Iris pigment epithelial cell (primary cell): ENCODE results near the gene CFAP141.

Source experiments
- DNase-seq: peaks from one replicate; pipeline ENCODE4 v3.0.0-alpha.2; 2011; ENCODE audit warnings: low read depth

The CFAP141 gene

DNA sequence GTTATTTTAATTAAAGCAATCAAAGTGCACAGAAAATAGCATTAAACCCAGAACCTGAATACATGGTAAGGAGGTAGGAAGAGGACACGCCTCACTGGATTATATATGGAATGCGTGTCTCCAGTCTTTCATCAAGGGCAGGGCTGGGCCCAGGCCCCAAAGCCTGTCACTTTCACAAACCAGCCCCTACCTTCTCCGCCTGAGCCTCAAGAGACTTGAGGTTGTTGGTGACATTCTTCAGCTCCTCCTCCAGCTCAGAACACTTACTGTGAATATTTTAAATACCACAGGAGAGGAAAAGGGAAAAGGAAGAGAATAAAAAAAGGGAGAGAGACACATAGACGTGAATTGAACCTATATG lies 34.9 kb downstream of the CFAP141 start:
- no peak for DNase-seq

DNA sequence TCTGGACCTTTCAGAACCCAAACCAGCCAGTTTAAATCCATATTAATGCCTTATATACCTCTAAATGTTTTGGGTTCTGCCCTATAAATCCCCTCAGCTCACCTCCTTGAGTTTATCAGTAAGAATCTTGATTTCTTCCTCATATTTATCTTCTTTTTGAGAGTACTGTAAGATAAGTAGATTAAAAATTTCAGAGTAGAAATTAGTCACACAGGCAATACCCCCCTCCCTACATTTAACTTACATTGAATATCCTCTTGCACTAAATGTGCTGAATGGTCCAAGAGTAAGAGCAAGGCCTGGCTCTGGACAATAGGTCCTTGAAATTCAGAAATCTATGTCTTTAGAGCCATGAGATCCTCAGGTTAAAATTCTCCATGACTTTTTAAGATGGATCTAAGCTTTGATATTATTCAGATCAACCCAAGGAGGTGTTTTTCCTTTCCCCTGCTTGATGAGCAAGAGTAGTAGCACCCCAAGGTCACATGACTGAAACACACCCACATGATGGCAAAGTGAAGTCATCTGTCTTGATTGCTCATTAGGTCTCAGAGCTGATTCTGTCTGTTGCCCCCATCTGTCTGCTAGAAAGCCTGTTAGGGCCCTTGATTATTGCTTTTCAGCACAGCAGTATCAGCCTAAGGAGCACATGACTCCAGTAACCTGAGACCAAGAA lies 35.4 kb downstream of the CFAP141 start:
- peak; percentile 42 for DNase-seq

DNA sequence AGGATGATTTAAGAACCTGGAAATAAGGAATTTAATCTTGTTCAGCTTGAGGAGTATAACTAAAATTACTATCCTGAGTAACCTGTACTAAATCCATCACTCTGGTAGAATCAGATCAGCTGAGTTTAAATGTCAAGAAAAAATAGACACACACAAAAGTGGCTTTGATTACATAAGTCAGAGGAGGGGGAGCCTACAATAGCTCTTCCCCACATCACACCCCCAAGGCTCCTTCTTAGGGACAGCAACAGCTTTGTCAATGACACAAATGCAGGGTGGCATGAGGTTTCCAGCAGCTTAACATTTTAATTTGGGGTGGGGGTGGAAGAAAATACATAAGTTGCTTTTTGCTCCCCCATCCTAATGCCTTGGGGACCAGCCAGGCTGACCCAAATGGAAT lies 38.7 kb downstream of the CFAP141 start:
- no peak for DNase-seq

DNA sequence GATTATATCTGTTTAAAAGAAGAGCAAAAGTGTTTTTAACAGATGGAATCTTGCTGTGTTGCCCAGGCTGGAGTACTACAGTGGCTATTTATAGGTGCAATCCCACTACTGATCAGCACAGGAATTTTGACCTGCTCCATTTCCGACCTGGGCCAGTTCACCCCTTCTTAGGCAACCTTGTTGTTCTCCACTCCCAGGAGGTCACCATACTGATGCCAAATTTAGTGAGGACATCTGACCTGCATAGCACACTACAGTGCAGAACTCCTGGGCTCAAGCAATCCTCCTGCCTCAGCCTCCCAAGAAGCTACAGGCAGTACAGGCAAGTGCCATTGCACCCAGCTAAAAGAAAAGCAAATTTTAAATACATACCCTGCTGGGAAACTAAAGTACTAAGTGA lies 39.9 kb downstream of the CFAP141 start:
- DNase-seq = no peak

GRCh38 chr1:154159554-154159953 lies 46.6 kb downstream of the CFAP141 start:
- no peak for DNase-seq

DNA sequence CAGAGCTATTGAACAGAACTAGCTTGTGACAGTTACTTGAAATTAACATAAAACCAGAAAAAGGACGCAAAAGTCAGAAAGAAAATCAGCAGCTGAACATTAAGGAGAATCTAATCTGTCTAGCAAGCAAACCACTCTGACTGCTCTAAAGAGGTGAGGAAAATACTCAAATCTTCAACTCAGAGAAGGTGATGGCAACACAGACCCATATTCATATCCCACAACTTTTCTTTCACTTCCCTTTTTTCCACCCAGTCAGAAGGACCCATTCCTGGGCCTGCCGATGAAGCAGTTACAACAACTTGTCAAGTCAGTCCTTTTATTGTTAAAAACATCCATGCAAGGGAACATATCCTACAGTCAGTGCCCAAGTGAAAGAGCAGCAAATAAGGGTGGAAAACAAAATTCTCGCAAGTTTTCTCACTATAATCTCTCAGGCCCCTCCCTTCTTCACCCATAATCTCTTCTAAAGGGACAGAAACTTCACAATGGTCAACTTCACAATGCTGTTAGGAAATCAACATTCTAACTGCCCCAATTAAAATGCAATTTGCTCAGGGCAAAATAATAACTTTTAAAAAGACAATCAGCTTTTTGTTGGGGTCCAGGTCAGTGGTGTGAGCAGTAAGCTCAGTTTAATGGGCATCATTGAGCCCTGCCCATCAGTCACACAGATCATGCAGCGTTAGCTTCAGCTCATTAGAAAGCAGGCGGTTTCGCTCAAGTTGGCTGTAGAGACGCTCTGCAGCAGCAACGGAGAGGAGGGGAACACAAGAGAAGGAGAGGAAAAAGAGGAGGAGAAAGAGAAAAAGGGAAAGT lies 47.6 kb downstream of the CFAP141 start:
- DNase-seq = no peak

GRCh38 chr1:154157520-154158306 lies 48.4 kb downstream of the CFAP141 start:
- DNase-seq = peak; percentile 83

- peak; percentile 81 for DNase-seq
Measured at GRCh38 chr1:154155251-154155650, 50.9 kb downstream of the CFAP141 start.

DNA sequence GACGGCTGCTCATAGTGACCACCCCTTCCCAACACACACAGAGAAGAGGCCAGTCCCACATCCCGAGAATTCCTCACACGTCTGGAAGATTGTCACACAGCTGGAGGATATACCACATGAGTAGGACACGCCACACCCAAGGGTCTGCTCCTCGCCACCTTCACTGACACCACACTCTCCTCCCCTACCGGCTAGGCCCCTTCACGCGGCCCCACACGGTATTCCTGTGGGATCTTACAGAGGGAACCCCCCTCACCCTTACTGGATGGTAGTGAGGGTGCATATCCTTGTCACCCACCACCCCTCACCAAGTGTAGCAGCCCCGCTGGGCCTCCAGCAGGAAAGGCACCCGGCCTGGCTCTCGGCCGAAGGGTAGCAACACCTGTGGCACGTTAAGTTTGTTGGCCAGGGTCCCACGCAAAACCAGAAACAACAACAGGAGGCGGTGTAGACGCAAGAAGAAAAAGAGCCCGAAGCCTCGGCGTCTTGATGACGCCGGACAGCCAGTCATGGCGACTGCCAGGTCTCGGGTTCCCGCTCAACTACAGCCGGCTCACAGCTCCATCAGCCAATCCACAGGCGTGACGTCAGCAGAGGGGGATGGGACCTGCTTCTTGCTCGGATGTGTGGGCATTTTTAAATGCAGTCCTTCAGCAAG lies 51.5 kb downstream of the CFAP141 start, which contains the start of gene NUP210L:
Gene NUP210L, minus strand, starts transcription at position 540 of the 658 bp plus-strand sequence.
- peak; percentile 53 for DNase-seq

DNA sequence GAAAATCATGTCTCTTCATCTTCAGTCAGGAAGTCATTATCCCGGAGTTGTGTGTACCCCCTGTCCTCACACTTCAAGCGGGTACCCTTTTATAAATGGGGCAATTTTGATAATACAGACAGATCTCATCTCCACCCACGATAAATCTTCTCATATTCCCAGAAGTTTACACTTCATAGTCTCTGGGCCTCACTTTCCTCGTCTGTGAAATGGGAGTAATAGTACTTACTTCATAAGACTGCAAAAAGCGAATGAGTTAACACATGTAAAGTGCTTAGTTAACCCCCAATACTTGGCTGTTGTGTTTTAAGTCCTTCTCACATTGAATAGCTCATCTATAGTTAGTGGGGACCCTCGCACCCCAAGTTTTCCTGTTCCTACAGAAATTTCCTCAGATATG lies 52.1 kb downstream of the CFAP141 start:
- DNase-seq = no peak

GRCh38 chr1:154151311-154151710 lies 54.8 kb downstream of the CFAP141 start:
- no peak for DNase-seq
